KMS-11 (cell line): Measurements from ENCODE around the gene CCDC3.
"Not testable (repeated sequence)": the region's sequence is repeated elsewhere in the genome, so short reads cannot be mapped to it uniquely, and the experiment has no call there.

Experiments
- H2AFZ ChIP-seq: fragments of 200-600 bp; sonication (generic); 2 replicates; pipeline ENCODE4 v1.6.1; 2016; ENCODE audit warnings: antibody characterized with exemption, mixed run types, low read depth
- H3K27ac ChIP-seq: fragments of 200-600 bp; sonication (generic); 2 replicates; pipeline ENCODE4 v1.6.1; 2016; ENCODE audit warnings: mild to moderate bottlenecking, mixed run types
- H3K27me3 ChIP-seq: fragments of 200-600 bp; sonication (generic); 2 replicates; pipeline ENCODE4 v1.6.1; 2017; ENCODE audit warnings: mild to moderate bottlenecking, low read depth, mixed run types, moderate library complexity; ENCODE audit not compliant: insufficient read depth
- H3K36me3 ChIP-seq: fragments of 200-600 bp; sonication (generic); 2 replicates; pipeline ENCODE4 v1.6.1; 2017; ENCODE audit warnings: mild to moderate bottlenecking, mixed run types; ENCODE audit not compliant: insufficient read depth
- H3K4me1 ChIP-seq: fragments of 200-600 bp; sonication (generic); 2 replicates; pipeline ENCODE4 v1.6.1; 2016; ENCODE audit warnings: mild to moderate bottlenecking, low read depth, mixed run types; ENCODE audit not compliant: poor library complexity, severe bottlenecking
- H3K4me2 ChIP-seq: fragments of 200-600 bp; sonication (generic); 2 replicates; pipeline ENCODE4 v1.7.0; 2016; ENCODE audit warnings: mild to moderate bottlenecking, mixed run types
- H3K4me3 ChIP-seq: fragments of 200-600 bp; sonication (generic); IDR thresholded peaks from 2 replicates; pipeline ENCODE4 v1.6.1; 2017; ENCODE audit warnings: low read depth, low read length, mixed read lengths; ENCODE audit not compliant: insufficient read depth
- H3K79me2 ChIP-seq: fragments of 200-600 bp; sonication (generic); 2 replicates; pipeline ENCODE4 v1.6.1; 2016; ENCODE audit warnings: low read depth, mixed run types; ENCODE audit not compliant: insufficient read depth
- H3K9ac ChIP-seq: fragments of 200-600 bp; sonication (generic); 2 replicates; pipeline ENCODE4 v1.6.1; 2016; ENCODE audit warnings: mild to moderate bottlenecking, mixed run types
- H4K20me1 ChIP-seq: fragments of 200-600 bp; sonication (generic); 2 replicates; pipeline ENCODE4 v1.6.1; 2016; ENCODE audit warnings: mild to moderate bottlenecking, mixed run types; ENCODE audit not compliant: insufficient read depth
- CTCF ChIP-seq: fragments of 200-600 bp; sonication (generic); conservative IDR thresholded peaks from 2 replicates; pipeline ENCODE4 v1.6.1; 2017; ENCODE audit warnings: low read depth, mild to moderate bottlenecking, antibody characterized with exemption, low read length, moderate library complexity, mixed read lengths

The CCDC3 gene

DNA sequence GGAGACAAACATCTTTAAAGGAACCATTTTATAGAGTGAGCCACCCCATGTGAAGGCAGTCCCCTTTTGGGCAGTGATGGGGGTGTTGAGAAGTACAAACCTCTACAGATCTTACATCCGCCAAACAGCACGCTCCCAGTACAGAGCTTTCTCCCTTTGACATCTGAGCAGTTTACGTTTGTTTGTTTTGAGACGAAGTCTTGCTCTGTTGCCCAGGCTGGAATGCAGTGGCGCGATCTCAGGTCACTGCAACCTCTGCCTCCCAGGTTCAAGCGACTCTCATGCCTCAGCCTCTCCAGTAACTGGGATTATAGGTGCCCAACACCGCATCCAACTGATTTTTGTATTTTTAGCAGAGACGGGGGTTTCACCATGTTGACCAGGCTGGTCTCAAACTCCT lies 128.9 kb downstream of the CCDC3 start:
- no peaks in the 10 kb centered on the region for H3K79me2 ChIP-seq
- H3K4me2 ChIP-seq: no peak overlapping the region
- no peak for TF ChIP-seq CTCF
- no peaks in the 10 kb centered on the region for H3K36me3 ChIP-seq
- no peak overlapping the region for H3K9ac ChIP-seq
- H4K20me1 ChIP-seq: no peaks in the 10 kb centered on the region
- H3K27me3 ChIP-seq: no peaks in the 10 kb centered on the region
- H3K4me3 ChIP-seq: no peak overlapping the region
- peaks cover 21% of the 10 kb centered on the region for H3K4me1 ChIP-seq
- H3K27ac ChIP-seq: no peak overlapping the region
- H2AFZ ChIP-seq: no peak overlapping the region

DNA sequence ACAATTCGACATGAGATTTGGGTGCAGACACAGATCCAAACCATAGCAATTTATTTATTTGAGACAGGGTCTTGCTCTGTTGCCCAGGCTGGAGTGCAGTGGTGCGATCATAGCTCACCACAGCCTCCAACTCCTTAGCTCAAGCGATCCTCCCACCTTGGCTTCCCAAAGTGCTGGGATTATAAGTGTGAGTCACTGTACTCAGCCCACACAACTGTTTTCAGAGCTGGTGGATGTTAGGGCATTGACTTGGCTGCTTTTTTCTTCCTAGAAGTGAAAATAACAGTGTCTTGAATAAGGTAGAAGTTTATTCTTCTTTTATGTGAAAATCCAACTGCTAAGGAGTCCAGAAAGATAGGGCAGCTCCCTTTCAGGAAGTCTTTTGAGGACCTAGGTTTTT lies 132.1 kb downstream of the CCDC3 start:
- H3K27me3 ChIP-seq: no peaks in the 10 kb centered on the region
- H3K4me1 ChIP-seq: peaks cover 22% of the 10 kb centered on the region
- no peak overlapping the region for H3K27ac ChIP-seq
- no peak for TF ChIP-seq CTCF
- no peak overlapping the region for H3K9ac ChIP-seq
- H3K4me2 ChIP-seq: no peak overlapping the region
- no peaks in the 10 kb centered on the region for H3K79me2 ChIP-seq
- H2AFZ ChIP-seq: no peak overlapping the region
- H3K4me3 ChIP-seq: no peak overlapping the region
- no peaks in the 10 kb centered on the region for H3K36me3 ChIP-seq
- H4K20me1 ChIP-seq: no peaks in the 10 kb centered on the region

GRCh38 chr10:12868229-12868628 lies 133.3 kb downstream of the CCDC3 start:
- no peak overlapping the region for H3K27ac ChIP-seq
- H3K79me2 ChIP-seq: no peaks in the 10 kb centered on the region
- no peak overlapping the region; the same call in 1 of the 2 replicates for H3K4me2 ChIP-seq
- H3K4me3 ChIP-seq: no peak overlapping the region
- H3K27me3 ChIP-seq: no peaks in the 10 kb centered on the region
- no peaks in the 10 kb centered on the region for H4K20me1 ChIP-seq
- H3K9ac ChIP-seq: no peak overlapping the region
- no peak overlapping the region for H2AFZ ChIP-seq
- H3K4me1 ChIP-seq: peaks cover 14% of the 10 kb centered on the region
- TF ChIP-seq CTCF: no peak
- H3K36me3 ChIP-seq: no peaks in the 10 kb centered on the region

DNA sequence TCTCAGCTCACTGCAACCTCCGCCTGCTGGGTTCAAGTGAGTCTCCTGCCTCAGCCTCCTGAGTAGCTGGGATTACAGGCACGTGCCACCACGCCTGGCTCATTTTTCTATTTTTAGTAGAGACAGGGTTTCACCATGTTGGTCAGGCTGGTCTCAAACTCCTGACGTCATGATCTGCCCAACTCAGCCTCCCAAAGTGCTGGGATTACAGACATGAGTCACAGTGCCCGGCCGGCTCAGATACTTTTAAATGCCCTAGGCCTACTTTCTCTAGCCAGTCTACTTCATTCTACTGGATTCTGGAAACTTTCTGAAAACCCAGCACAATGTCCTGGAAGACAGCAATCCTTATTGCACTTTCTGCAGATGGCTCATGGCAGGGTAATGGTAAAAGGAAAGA lies 136.0 kb downstream of the CCDC3 start:
- H2AFZ ChIP-seq, H3K4me2 ChIP-seq, H3K27ac ChIP-seq, H3K27me3 ChIP-seq, H3K9ac ChIP-seq, H3K79me2 ChIP-seq, H3K36me3 ChIP-seq, H3K4me3 ChIP-seq, H4K20me1 ChIP-seq: not testable (repeated sequence)
- peaks cover 14% of the 10 kb centered on the region for H3K4me1 ChIP-seq

DNA sequence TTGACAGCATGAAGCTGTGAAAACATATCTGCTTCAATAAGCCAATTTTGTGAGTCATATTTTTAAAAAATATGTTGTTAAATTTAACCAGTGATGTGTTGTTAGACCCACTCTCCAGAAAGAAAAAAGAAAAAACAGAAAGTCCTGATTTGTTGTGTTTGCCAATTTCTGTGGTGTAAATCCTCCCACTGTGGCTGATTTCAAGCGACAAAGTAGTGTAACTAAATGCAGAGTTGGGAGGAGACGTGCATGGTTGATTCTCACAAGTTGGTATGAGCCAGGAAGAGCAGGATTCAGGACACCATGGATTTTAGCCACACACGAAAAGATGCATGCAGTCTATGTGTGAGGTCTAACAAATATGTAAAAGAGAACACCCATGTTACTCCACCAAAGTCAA lies 139.1 kb downstream of the CCDC3 start:
- no peak overlapping the region for H3K4me2 ChIP-seq
- H3K4me1 ChIP-seq: peaks cover 2% of the 10 kb centered on the region
- H3K79me2 ChIP-seq: no peaks in the 10 kb centered on the region
- no peak overlapping the region for H3K9ac ChIP-seq
- H3K27me3 ChIP-seq: no peaks in the 10 kb centered on the region
- H2AFZ ChIP-seq: no peak overlapping the region
- no peaks in the 10 kb centered on the region for H4K20me1 ChIP-seq
- H3K36me3 ChIP-seq: no peaks in the 10 kb centered on the region
- TF ChIP-seq CTCF: no peak
- H3K4me3 ChIP-seq: no peak overlapping the region
- no peak overlapping the region for H3K27ac ChIP-seq
